ENCODE results near the gene IMPDH2.

DNA sequence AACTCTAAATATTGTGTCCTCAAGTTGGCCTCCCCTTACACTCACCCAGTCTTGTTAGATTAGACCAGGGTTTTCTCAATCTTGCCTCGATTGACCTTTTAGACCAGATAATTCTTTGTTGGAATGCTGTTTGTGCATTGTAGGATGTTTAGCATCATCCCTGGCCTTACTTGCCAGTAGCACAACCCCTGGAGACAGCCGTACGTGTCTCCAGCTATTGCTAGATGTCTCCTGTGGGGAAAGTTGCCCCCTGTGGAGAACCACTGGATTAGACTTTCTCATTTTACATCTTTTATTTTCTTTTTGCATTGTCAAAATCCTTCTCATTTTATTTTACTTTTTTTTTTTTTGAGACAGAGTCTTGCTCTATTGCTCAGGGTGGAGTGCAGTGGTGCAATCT is 19.8 kb downstream of the IMPDH2 start:
- no peak for TF ChIP-seq TCF7L2 (IDR thresholded peaks at IDR 0.05; ENCODE audit: borderline replicate concordance, extremely low read depth, insufficient read depth, insufficient read length)
- TF ChIP-seq, protein P1, sequence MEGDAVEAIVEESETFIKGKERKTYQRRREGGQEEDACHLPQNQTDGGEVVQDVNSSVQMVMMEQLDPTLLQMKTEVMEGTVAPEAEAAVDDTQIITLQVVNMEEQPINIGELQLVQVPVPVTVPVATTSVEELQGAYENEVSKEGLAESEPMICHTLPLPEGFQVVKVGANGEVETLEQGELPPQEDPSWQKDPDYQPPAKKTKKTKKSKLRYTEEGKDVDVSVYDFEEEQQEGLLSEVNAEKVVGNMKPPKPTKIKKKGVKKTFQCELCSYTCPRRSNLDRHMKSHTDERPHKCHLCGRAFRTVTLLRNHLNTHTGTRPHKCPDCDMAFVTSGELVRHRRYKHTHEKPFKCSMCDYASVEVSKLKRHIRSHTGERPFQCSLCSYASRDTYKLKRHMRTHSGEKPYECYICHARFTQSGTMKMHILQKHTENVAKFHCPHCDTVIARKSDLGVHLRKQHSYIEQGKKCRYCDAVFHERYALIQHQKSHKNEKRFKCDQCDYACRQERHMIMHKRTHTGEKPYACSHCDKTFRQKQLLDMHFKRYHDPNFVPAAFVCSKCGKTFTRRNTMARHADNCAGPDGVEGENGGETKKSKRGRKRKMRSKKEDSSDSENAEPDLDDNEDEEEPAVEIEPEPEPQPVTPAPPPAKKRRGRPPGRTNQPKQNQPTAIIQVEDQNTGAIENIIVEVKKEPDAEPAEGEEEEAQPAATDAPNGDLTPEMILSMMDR (IDR thresholded peaks at IDR 0.05 in 2 of 3, conservative IDR thresholded peaks at IDR 0.05 in 1 of 3; ENCODE audit: borderline replicate concordance in 1 of 3, insufficient read depth in 1 of 3, low read depth in 2 of 3, low read length in 2 of 3) = no peak

Data from HCT116 (cell line).